Osteoblast (primary cell): ENCODE measurements around the gene ARHGEF4. TPM values are rescaled to one million over a fixed set of nuclear protein-coding genes. Genes with fewer than 3 reads are reported as not detected.
A peak's percentile ranks its signal among the peaks of the same experiment; 100 is the strongest.

Experiments used
- DNase-seq: peaks from one replicate; pipeline ENCODE4 v3.0.0; 2011; ENCODE audit warnings: low spot score, mixed read lengths; ENCODE audit not compliant: insufficient read length; ENCODE audit errors: missing footprints
- H2AFZ ChIP-seq: 2 replicates; pipeline ENCODE4 v1.6.0; 2011; ENCODE audit warnings: mild to moderate bottlenecking, low read length
- H3K27ac ChIP-seq: 2 replicates; pipeline ENCODE4 v1.5.1; 2011; ENCODE audit warnings: mild to moderate bottlenecking, low read depth, low read length, moderate library complexity
- H3K27me3 ChIP-seq: 2 replicates; pipeline ENCODE4 v1.6.0; 2012; ENCODE audit warnings: mild to moderate bottlenecking, control low read depth, inconsistent platforms, low read length, moderate library complexity; ENCODE audit not compliant: insufficient read depth
- H3K36me3 ChIP-seq: 2 replicates; pipeline ENCODE4 v1.5.1; 2011; ENCODE audit warnings: mild to moderate bottlenecking, low read length, control low read depth, moderate library complexity; ENCODE audit not compliant: insufficient read depth
- H3K4me1 ChIP-seq: 2 replicates; pipeline ENCODE4 v1.5.1; 2011; ENCODE audit warnings: mild to moderate bottlenecking, low read length, control low read depth, moderate library complexity; ENCODE audit not compliant: insufficient read depth
- H3K4me2 ChIP-seq: 2 replicates; pipeline ENCODE4 v1.6.0; 2011; ENCODE audit warnings: mild to moderate bottlenecking, low read length; ENCODE audit not compliant: insufficient read depth
- H3K4me3 ChIP-seq: fragments of 200-600 bp; sonication (generic); 3 replicates; pipeline ENCODE4 v1.5.1; 2012; ENCODE audit warnings: mild to moderate bottlenecking, low read length, inconsistent platforms; ENCODE audit not compliant: insufficient read depth
- H3K79me2 ChIP-seq: 2 replicates; pipeline ENCODE4 v1.6.0; 2012; ENCODE audit warnings: mild to moderate bottlenecking, low read length, control low read depth, inconsistent platforms; ENCODE audit not compliant: insufficient read depth
- H3K9me3 ChIP-seq: 2 replicates; pipeline ENCODE4 v1.5.1; 2011; ENCODE audit warnings: low read depth, low read length, control low read depth
- H4K20me1 ChIP-seq: 2 replicates; pipeline ENCODE4 v1.6.0; 2012; ENCODE audit warnings: mild to moderate bottlenecking, low read length, control low read depth; ENCODE audit not compliant: insufficient read depth
- total RNA-seq: library from RNA; depleted of rRNA; stranded (reverse); fragments of >200 nt; gene quantifications from 2 replicates; pipeline ENCODE4 v1.2.3, GENCODE V29; 2012
- TF ChIP-seq, protein P1 (sequence below): IDR thresholded peaks from 2 replicates; pipeline ENCODE4 v1.5.1; 2011; ENCODE audit warnings: mild to moderate bottlenecking, low read depth, low read length, moderate library complexity; ENCODE audit errors: extremely low read depth

Gene ARHGEF4
- total RNA-seq, 1 donor, result 3.6 TPM

DNA sequence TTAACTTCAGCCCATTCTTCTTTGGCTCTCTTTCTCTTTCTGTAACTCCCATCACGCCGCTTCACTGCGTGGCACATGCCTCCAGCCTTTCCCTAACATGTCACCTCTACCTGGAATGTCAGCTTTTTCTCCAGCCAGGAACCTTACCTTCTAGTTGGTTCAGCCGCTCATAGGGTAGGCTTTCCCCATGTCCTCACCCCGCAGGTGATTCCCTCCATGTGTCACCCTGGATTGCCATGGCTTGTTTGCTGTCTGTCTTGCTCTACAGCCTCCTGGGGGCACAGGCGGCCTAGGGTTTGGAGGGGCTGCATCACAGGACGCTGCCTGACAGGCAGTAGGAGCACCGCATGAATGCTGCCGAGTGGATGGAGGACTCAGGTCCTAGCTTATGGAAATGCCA lies 39.2 kb downstream of the ARHGEF4 start:
- Histone ChIP-seq H4K20me1 (no peaks in the 10 kb centered on the region), H2AFZ (no peak overlapping the region), H3K9me3 (no peaks in the 10 kb centered on the region), H3K27me3 (no peaks in the 10 kb centered on the region), H3K36me3 (no peaks in the 10 kb centered on the region), H3K4me2 (no peak overlapping the region), H3K4me1 (no peaks in the 10 kb centered on the region), H3K4me3 (no peak overlapping the region), H3K79me2 (no peaks in the 10 kb centered on the region), H3K27ac (no peak overlapping the region)
- TF ChIP-seq, protein P1, sequence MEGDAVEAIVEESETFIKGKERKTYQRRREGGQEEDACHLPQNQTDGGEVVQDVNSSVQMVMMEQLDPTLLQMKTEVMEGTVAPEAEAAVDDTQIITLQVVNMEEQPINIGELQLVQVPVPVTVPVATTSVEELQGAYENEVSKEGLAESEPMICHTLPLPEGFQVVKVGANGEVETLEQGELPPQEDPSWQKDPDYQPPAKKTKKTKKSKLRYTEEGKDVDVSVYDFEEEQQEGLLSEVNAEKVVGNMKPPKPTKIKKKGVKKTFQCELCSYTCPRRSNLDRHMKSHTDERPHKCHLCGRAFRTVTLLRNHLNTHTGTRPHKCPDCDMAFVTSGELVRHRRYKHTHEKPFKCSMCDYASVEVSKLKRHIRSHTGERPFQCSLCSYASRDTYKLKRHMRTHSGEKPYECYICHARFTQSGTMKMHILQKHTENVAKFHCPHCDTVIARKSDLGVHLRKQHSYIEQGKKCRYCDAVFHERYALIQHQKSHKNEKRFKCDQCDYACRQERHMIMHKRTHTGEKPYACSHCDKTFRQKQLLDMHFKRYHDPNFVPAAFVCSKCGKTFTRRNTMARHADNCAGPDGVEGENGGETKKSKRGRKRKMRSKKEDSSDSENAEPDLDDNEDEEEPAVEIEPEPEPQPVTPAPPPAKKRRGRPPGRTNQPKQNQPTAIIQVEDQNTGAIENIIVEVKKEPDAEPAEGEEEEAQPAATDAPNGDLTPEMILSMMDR, result no peak
- peak; percentile 13 for DNase-seq

DNA sequence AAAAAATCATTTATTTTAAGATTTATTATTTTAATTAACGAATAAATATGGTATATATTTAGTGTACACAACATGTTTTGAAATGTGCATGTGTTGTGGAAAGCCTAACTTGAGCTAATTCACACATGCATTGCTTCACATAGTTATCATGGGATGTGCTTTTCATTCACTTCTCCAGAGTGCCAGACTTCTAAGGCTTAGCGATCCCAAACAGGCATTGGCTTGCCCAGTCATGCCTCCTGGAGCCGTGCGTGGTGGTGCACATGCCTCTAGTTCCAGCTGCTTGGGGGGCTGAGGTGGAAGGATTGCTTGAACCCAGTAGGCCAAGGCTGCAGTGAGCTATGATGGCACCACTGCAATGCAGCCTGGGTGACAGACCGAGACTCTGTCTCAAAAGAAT lies 40.5 kb downstream of the ARHGEF4 start:
- Histone ChIP-seq H4K20me1 (no peaks in the 10 kb centered on the region), H3K27me3 (no peaks in the 10 kb centered on the region), H3K4me3 (no peak overlapping the region), H3K79me2 (no peaks in the 10 kb centered on the region), H2AFZ (no peak overlapping the region), H3K4me1 (no peaks in the 10 kb centered on the region), H3K9me3 (no peaks in the 10 kb centered on the region), H3K36me3 (no peaks in the 10 kb centered on the region), H3K4me2 (no peak overlapping the region), H3K27ac (no peak overlapping the region)
- DNase-seq, result no peak
- TF ChIP-seq, protein P1, result no peak

DNA sequence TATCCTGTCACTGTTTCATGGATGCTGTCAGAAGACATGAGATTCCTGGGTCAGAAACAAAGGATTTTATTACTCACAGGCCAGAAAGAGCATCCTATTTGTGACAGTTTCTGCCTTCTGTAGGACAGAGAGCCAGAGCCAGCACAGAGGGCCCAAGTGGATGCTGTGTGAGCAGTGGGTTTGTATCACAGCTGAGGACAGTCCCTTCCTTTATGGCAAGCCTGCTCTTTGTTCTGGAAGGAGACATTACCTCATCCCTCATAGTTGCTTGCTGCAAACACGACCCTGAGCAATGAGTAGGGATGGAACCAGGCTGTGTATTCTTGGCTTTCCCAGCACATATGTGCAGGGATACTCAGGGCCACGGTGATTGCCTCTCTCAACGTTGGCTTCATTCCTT lies 41.6 kb downstream of the ARHGEF4 start:
- no peak overlapping the region for H3K27ac ChIP-seq
- H3K36me3 ChIP-seq, result no peaks in the 10 kb centered on the region
- H3K4me1 ChIP-seq, result no peaks in the 10 kb centered on the region
- no peak overlapping the region for H3K4me2 ChIP-seq
- TF ChIP-seq, protein P1, result no peak
- no peaks in the 10 kb centered on the region for H4K20me1 ChIP-seq
- no peaks in the 10 kb centered on the region for H3K27me3 ChIP-seq
- no peaks in the 10 kb centered on the region for H3K9me3 ChIP-seq
- H2AFZ ChIP-seq, result no peak overlapping the region
- peak; percentile 52 for DNase-seq
- H3K79me2 ChIP-seq, result no peaks in the 10 kb centered on the region
- no peak overlapping the region for H3K4me3 ChIP-seq

DNA sequence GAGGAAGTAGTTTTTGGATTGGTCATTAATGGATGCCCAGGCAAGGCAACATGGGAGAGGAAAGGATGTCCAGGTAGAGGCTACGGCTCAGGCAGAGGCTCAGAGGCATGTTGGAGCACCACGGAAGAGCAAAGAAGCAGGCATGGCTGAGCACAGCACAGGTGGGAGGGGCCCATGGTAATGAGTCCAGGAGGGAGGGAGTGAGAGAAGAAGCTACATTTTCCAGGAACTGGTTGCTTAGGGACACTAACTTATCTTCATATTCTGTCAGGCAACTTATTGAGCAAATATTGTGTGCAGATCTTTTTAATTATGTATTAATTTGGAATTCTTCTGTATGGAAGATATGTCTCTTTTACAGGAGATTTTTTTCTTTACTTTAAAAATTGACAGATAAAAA lies 42.2 kb downstream of the ARHGEF4 start:
- Histone ChIP-seq H3K27ac (no peak overlapping the region), H3K79me2 (no peaks in the 10 kb centered on the region), H3K4me2 (no peak overlapping the region), H4K20me1 (no peaks in the 10 kb centered on the region), H3K9me3 (no peaks in the 10 kb centered on the region), H2AFZ (no peak overlapping the region), H3K36me3 (no peaks in the 10 kb centered on the region), H3K4me3 (no peak overlapping the region), H3K4me1 (no peaks in the 10 kb centered on the region), H3K27me3 (no peaks in the 10 kb centered on the region)
- TF ChIP-seq, protein P1, result no peak
- no peak for DNase-seq
